OCI-LY7 (cell line): ENCODE results near the gene CRY2. TPM values are rescaled to one million over a fixed set of nuclear protein-coding genes. Genes with fewer than 3 reads are reported as not detected.

Experiments used
- BruUV-seq: library from RNA; stranded (reverse); fragments of 400-500 nt; replicated peaks from 2 replicates; lab custom pipeline; 2021; lab: Mats Ljungman, UMichigan
- CTCF ChIA-PET: fragments of 300-600 bp; sonication (Branson Sonifier 250); formaldehyde crosslinking; loops from one replicate; lab custom pipeline; 2022; ENCODE audit warnings: antibody characterized with exemption; ENCODE audit not compliant: unreplicated experiment; lab: Charles Lee
- POLR2A ChIA-PET: fragments of 300-600 bp; sonication (Branson Sonifier 250); formaldehyde crosslinking; loops from one replicate; lab custom pipeline; 2022; ENCODE audit warnings: antibody characterized with exemption; lab: Charles Lee
- DNase-seq: peaks from one replicate; pipeline ENCODE4 v3.0.0-alpha.2; 2015; ENCODE audit warnings: low spot score
- H2AFZ ChIP-seq: fragments of 200-600 bp; sonication (generic), shearing (Covaris generic); 2 replicates; pipeline ENCODE4 v1.6.1; 2014; ENCODE audit warnings: mild to moderate bottlenecking, antibody characterized with exemption, low read length, moderate library complexity
- H3K27ac ChIP-seq: fragments of 200-600 bp; sonication (generic); 2 replicates; pipeline ENCODE4 v1.5.1; 2014; ENCODE audit warnings: mixed run types, low read depth, mild to moderate bottlenecking, moderate library complexity, low read length, inconsistent platforms; ENCODE audit not compliant: poor library complexity, severe bottlenecking
- H3K36me3 ChIP-seq: fragments of 200-600 bp; sonication (generic); 2 replicates; pipeline ENCODE4 v1.6.1; 2014; ENCODE audit warnings: mild to moderate bottlenecking, antibody characterized with exemption, low read length, moderate library complexity, mixed read lengths; ENCODE audit not compliant: insufficient read depth
- H3K4me1 ChIP-seq: fragments of 200-600 bp; sonication (generic); 2 replicates; pipeline ENCODE4 v1.5.1; 2014; ENCODE audit warnings: mild to moderate bottlenecking, low read length; ENCODE audit not compliant: insufficient read depth, poor library complexity, severe bottlenecking
- H3K4me2 ChIP-seq: fragments of 200-600 bp; sonication (generic); 2 replicates; pipeline ENCODE4 v1.6.1; 2014; ENCODE audit warnings: mild to moderate bottlenecking, low read length
- H3K4me3 ChIP-seq: fragments of 200-600 bp; sonication (generic); 2 replicates; pipeline ENCODE4 v1.5.1; 2014; ENCODE audit warnings: mild to moderate bottlenecking, low read depth, low read length; ENCODE audit not compliant: poor library complexity, severe bottlenecking
- H3K79me2 ChIP-seq: fragments of 200-600 bp; sonication (generic); 2 replicates; pipeline ENCODE4 v1.6.1; 2016; ENCODE audit warnings: low read depth, mild to moderate bottlenecking, low read length, moderate library complexity, mixed read lengths; ENCODE audit not compliant: insufficient read depth
- H3K9me2 ChIP-seq: fragments of 200-600 bp; sonication (generic); 2 replicates; pipeline ENCODE4 v1.6.1; 2016; ENCODE audit warnings: mild to moderate bottlenecking, low read length, mixed read lengths; ENCODE audit not compliant: insufficient read depth
- H3K9me3 ChIP-seq: fragments of 200-600 bp; sonication (generic); 2 replicates; pipeline ENCODE4 v1.6.1; 2014; ENCODE audit warnings: mild to moderate bottlenecking, mixed run types, low read length, mixed read lengths
- H4K20me1 ChIP-seq: fragments of 200-600 bp; sonication (generic); 2 replicates; pipeline ENCODE4 v1.6.1; 2014; ENCODE audit warnings: mild to moderate bottlenecking, antibody characterized with exemption, low read length, moderate library complexity, mixed read lengths; ENCODE audit not compliant: insufficient read depth
- CTCF ChIP-seq: fragments of 200-600 bp; sonication (generic); conservative IDR thresholded peaks from 2 replicates; pipeline ENCODE4 v1.5.1; 2014; ENCODE audit warnings: mild to moderate bottlenecking, antibody characterized with exemption, low read length, moderate library complexity, mixed read lengths
- EZH2phosphoT487 ChIP-seq: fragments of 200-600 bp; sonication (generic); IDR thresholded peaks from 2 replicates; pipeline ENCODE4 v1.6.1; 2018; ENCODE audit warnings: low read depth, borderline replicate concordance, mild to moderate bottlenecking, mixed run types, antibody characterized with exemption, low read length, moderate library complexity, mixed read lengths
- intact Hi-C: fragments of 100-400 bp; cut with micrococcal nuclease; formaldehyde crosslinking; loops from one replicate; pipeline ENCODE4 v1.10.0; 2022; ENCODE audit not compliant: unreplicated experiment
- total RNA-seq, 2 experiments: library from RNA; depleted of rRNA in 1 of 2; stranded (reverse); fragments of >200 nt in 1 of 2; shearing (Covaris generic) in 1 of 2; gene quantifications; 2 replicates each; pipeline ENCODE4 v1.2.3, GENCODE V29; 2014 to 2022

The CRY2 gene
- total RNA-seq, 2 experiments from 2014 or later: 19.2 to 24.6 TPM

DNA sequence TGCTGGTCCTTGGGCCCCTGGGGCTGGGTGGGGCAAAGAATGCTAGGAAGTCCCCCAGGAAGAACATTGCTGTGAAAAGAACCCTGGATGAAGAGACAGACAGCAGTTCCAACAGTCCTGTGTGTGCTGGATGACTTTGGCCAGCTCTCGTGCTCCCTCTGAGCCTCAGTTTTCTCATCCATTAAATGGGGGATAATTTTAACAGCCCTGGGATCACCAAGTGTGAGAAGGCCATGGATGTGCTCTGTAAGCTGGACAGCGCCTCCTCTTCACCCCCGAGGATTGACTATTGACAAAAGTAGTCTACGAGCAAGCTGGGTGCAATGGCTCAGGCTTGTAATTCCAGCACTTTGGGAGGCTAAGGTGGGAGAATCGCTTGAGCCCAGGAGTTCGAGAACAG is 77.7 kb downstream of the CRY2 start:
- no TSS peak for BruUV-seq
- TF ChIP-seq EZH2phosphoT487 (no peak), CTCF (no peak)

DNA sequence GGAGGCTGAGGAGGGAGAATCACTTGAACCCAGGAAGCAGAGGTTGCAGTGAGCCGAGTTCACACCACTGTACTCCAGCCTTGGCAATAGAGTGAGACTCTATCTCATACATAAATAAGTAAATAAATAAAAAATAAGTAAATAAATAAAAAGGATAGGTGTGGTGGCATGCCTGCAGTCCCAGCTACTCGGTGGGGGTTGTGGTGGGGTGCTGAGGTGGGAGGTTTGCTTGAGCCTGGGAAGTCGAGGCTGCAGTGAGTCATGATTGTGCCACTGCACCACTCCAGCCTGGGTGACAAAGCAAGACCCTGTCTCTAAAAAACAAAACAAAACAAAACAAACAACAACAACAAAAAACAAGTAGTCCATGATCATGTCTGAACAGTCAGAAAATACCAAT is 78.3 kb downstream of the CRY2 start:
- no peaks in the 10 kb centered on the region for H3K36me3 ChIP-seq
- H2AFZ ChIP-seq: no peak overlapping the region
- peaks cover 48% of the 10 kb centered on the region for H3K4me1 ChIP-seq
- no peak overlapping the region for H3K4me3 ChIP-seq
- H3K27ac ChIP-seq: no peak overlapping the region
- H4K20me1 ChIP-seq: no peaks in the 10 kb centered on the region
- intact Hi-C loops: no loop called here
- BruUV-seq: no TSS peak
- DNase-seq: no peak
- TF ChIP-seq CTCF: no peak
- H3K9me3 ChIP-seq: no peaks in the 10 kb centered on the region
- no peak overlapping the region for H3K4me2 ChIP-seq
- ChIA-PET CTCF (no interaction called here), POLR2A (interaction anchor here (0.6 to 1.3 kb wide), 2 partner anchors 11 to 174 kb away, joined by 3 read pairs; no protein-coding TSS in a partner anchor)
- H3K79me2 ChIP-seq: no peaks in the 10 kb centered on the region
- no peaks in the 10 kb centered on the region for H3K9me2 ChIP-seq

More for the DNA sequence above, 77.7 kb downstream of the CRY2 start:
- Histone ChIP-seq H4K20me1 (no peaks in the 10 kb centered on the region), H3K9me2 (no peaks in the 10 kb centered on the region), H3K79me2 (no peaks in the 10 kb centered on the region), H2AFZ (no peak overlapping the region), H3K4me3 (no peak overlapping the region), H3K36me3 (no peaks in the 10 kb centered on the region), H3K4me2 (no peak overlapping the region), H3K4me1 (peaks cover 45% of the 10 kb centered on the region), H3K27ac (no peak overlapping the region), H3K9me3 (no peaks in the 10 kb centered on the region)
- DNase-seq: no peak
- intact Hi-C loops: no loop called here
- ChIA-PET CTCF (no interaction called here), POLR2A (interaction anchor here (1.3 kb wide), 1 partner anchor 11 kb away, joined by 3 read pairs; no protein-coding TSS in a partner anchor)

DNA sequence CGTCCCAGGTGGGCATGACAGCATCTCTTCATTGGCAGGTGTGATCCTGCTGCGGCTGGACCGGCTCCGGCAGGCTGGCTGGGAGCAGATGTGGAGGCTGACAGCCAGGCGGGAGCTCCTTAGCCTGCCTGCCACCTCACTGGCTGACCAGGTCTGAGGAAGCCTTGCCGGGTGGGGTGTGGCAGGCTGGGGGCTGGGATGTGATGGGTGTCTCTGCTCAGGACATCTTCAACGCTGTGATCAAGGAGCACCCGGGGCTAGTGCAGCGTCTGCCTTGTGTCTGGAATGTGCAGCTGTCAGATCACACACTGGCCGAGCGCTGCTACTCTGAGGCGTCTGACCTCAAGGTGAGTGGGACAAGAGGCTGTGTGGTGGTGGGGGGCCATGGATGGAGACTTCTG is 78.7 kb downstream of the CRY2 start:
- no TSS peak for BruUV-seq
- Histone ChIP-seq H3K4me2 (no peak overlapping the region), H3K9me2 (no peaks in the 10 kb centered on the region), H3K4me1 (peaks cover 52% of the 10 kb centered on the region), H3K79me2 (no peaks in the 10 kb centered on the region), H2AFZ (no peak overlapping the region), H3K4me3 (no peak overlapping the region), H4K20me1 (no peaks in the 10 kb centered on the region), H3K27ac (no peak overlapping the region), H3K36me3 (no peaks in the 10 kb centered on the region), H3K9me3 (no peaks in the 10 kb centered on the region)
- CTCF ChIA-PET: no interaction called here
- POLR2A ChIA-PET: interaction anchor here (0.6 to 1.3 kb wide), 3 partner anchors 10 to 174 kb away, joined by 3 read pairs; no protein-coding TSS in a partner anchor
- no peak for DNase-seq
- intact Hi-C loops: no loop called here
- TF ChIP-seq CTCF (no peak), EZH2phosphoT487 (no peak)
